ENCODE data around the gene CD164L2. TPM values are rescaled to one million over a fixed set of nuclear protein-coding genes. Genes with fewer than 3 reads are reported as not detected.
"Not testable (repeated sequence)": the region's sequence is repeated elsewhere in the genome, so short reads cannot be mapped to it uniquely, and the experiment has no call there.

The CD164L2 gene
- total RNA-seq, 4 donors from 2014 or later, result not detected

DNA sequence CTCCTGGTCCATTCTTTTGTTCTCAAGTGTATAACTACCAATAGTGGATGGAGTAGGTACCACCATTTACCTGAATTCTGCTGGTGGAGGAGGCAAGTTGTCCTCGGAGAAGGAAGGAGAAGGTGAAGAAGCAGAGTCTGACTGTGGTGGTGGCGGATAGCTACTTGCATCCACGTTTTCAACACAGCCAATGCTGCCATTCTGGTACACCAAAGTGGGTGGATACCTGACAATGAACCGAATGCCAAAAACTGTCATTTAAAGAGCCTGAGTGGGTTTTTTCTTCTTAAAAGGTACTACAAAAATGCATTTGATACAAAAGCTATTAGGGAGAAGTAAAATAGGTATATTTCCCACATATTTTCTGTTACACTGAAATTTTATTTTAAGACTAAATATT lies 29.4 kb upstream of the CD164L2 start:
- TF ChIP-seq, protein P1, sequence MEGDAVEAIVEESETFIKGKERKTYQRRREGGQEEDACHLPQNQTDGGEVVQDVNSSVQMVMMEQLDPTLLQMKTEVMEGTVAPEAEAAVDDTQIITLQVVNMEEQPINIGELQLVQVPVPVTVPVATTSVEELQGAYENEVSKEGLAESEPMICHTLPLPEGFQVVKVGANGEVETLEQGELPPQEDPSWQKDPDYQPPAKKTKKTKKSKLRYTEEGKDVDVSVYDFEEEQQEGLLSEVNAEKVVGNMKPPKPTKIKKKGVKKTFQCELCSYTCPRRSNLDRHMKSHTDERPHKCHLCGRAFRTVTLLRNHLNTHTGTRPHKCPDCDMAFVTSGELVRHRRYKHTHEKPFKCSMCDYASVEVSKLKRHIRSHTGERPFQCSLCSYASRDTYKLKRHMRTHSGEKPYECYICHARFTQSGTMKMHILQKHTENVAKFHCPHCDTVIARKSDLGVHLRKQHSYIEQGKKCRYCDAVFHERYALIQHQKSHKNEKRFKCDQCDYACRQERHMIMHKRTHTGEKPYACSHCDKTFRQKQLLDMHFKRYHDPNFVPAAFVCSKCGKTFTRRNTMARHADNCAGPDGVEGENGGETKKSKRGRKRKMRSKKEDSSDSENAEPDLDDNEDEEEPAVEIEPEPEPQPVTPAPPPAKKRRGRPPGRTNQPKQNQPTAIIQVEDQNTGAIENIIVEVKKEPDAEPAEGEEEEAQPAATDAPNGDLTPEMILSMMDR (IDR thresholded peaks at IDR 0.05), result no peak
- TF ChIP-seq EP300 (IDR thresholded peaks at IDR 0.05), result no peak
- TF ChIP-seq POLR2AphosphoS5 (IDR thresholded peaks at IDR 0.05), result no peak
- no peak for TF ChIP-seq POLR2A (IDR thresholded peaks at IDR 0.05)
- Histone ChIP-seq H3K36me3 (peaks cover 12 to 99% of the 10 kb centered on the region in 2 donors), H3K27me3 (no peaks in the 10 kb centered on the region), H3K9me3 (no peaks in the 10 kb centered on the region), H3K27ac (peak overlapping the region in 1 of 4 donors; percentile 24), H3K4me3 (no peak overlapping the region), H3K4me1 (peaks cover 12 to 33% (median 12%) of the 10 kb centered on the region in 3 donors)
- ATAC-seq, result no peak
- 74% methylated on average over 2 of the region's 4 CpGs; no CpG with 5 or more reads in 1 of the 2 donors for WGBS, 2 donors (ENCODE audit: low coverage in 1 of 2)

- Histone ChIP-seq H3K36me3 (peaks cover 12 to 98% of the 10 kb centered on the region in 2 donors), H3K4me3 (no peak overlapping the region), H3K4me1 (peaks cover 0 to 32% (median 11%) of the 10 kb centered on the region in 3 donors), H3K27me3 (no peaks in the 10 kb centered on the region), H3K9me3 (no peaks in the 10 kb centered on the region), H3K27ac (no peak overlapping the region)
- WGBS, 2 donors (ENCODE audit: low coverage in 1 of 2), result 86 to 89% methylated on average over 1 to 2 of the region's 2 CpGs
- TF ChIP-seq POLR2AphosphoS5 (IDR thresholded peaks at IDR 0.05), result no peak
- TF ChIP-seq, protein P1 (IDR thresholded peaks at IDR 0.05), result no peak
- TF ChIP-seq POLR2A (IDR thresholded peaks at IDR 0.05), result no peak
- no peak for TF ChIP-seq EP300 (IDR thresholded peaks at IDR 0.05)
- ATAC-seq, result no peak
Measured at GRCh38 chr1:27410709-27411108, 27.6 kb upstream of the CD164L2 start.

- H3K36me3 ChIP-seq, result peaks cover 12 to 88% of the 10 kb centered on the region in 2 donors
- TF ChIP-seq POLR2A (IDR thresholded peaks at IDR 0.05), result no peak
Measured at GRCh38 chr1:27409669-27410068, 26.5 kb upstream of the CD164L2 start.

DNA sequence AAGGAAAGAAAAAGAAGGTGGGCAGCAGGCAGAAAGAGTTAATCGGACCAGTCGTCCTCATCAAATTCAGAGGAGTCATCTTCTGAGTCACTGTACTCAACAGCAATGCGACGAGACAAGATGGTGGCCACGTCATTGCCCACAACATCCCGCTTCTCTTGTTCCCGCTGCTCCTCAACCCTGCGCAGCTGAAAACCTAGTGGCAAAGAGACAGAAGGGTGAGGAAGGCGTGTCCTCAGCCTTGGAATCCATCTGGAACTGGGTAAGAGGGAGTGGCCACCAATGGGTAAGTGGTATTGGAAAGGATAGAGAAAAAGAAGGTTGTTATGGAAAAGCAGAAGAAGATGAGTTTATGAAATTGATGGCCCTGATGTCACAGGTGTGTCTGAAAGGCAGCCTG lies 25.0 kb upstream of the CD164L2 start:
- no peaks in the 10 kb centered on the region for H3K27me3 ChIP-seq
- no peak overlapping the region for H3K4me3 ChIP-seq
- 80 to 91% methylated on average over 1 to 9 of the region's 9 CpGs for WGBS, 2 donors (ENCODE audit: low coverage in 1 of 2)
- peaks cover 0 to 49% (median 34%) of the 10 kb centered on the region in 3 donors for H3K4me1 ChIP-seq
- H3K9me3 ChIP-seq, result no peaks in the 10 kb centered on the region
- H3K36me3 ChIP-seq, result peaks cover 9 to 73% of the 10 kb centered on the region in 2 donors
- H3K27ac ChIP-seq, result no peak overlapping the region
- ATAC-seq, result no peak
- TF ChIP-seq EP300 (IDR thresholded peaks at IDR 0.05) (no peak), POLR2A (IDR thresholded peaks at IDR 0.05) (no peak), POLR2AphosphoS5 (IDR thresholded peaks at IDR 0.05) (no peak)
- TF ChIP-seq, protein P1 (IDR thresholded peaks at IDR 0.05), result no peak

More at GRCh38 chr1:27409669-27410068, 26.5 kb upstream of the CD164L2 start:
- WGBS, 2 donors (ENCODE audit: low coverage in 1 of 2), result 92 to 95% methylated on average over 2 to 4 of the region's 11 CpGs
- no peak for ATAC-seq
- Histone ChIP-seq H3K4me3 (no peak overlapping the region), H3K27ac (no peak overlapping the region), H3K4me1 (peaks cover 0 to 39% (median 21%) of the 10 kb centered on the region in 3 donors), H3K27me3 (no peaks in the 10 kb centered on the region), H3K9me3 (no peaks in the 10 kb centered on the region)

- H3K9me3 ChIP-seq, ATAC-seq, H3K4me3 ChIP-seq, H3K27me3 ChIP-seq: not testable (repeated sequence)
- Histone ChIP-seq H3K4me1 (peaks cover 3 to 56% (median 46%) of the 10 kb centered on the region in 3 donors), H3K36me3 (peaks cover 4 to 59% of the 10 kb centered on the region in 2 donors), H3K27ac (peak overlapping the region in 3 of 4 donors; percentile 63 to 85 (median 81))
- WGBS, 2 donors (ENCODE audit: low coverage in 1 of 2), result 100% methylated on average over 1 of the region's 2 CpGs; no CpG with 5 or more reads in 1 of the 2 donors
Measured at GRCh38 chr1:27406791-27407190, 23.7 kb upstream of the CD164L2 start.

DNA sequence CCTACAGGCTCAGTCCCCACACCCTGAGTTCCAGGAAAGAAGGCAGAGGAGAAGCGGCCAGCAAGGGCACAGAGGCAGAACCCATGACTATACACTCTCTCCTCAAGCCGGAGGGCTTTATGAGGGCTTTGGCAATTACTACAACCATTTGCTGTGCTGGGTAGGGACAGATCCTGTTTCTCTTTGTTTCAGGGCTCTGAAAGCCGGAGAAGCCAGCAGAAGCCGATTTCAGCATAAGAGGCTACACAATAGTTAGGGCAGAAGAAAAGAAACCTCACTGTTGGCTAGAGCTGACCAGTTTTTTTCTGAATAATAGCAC lies 23.2 kb upstream of the CD164L2 start:
- no peak overlapping the region for H3K4me3 ChIP-seq
- H3K4me1 ChIP-seq, result peaks cover 3 to 61% (median 46%) of the 10 kb centered on the region in 3 donors
- no peaks in the 10 kb centered on the region for H3K9me3 ChIP-seq
- WGBS, 2 donors (ENCODE audit: low coverage in 1 of 2), result 61% methylated on average over 4 of the region's 4 CpGs; no CpG with 5 or more reads in 1 of the 2 donors
- peak overlapping the region in 3 of 4 donors; percentile 63 to 85 (median 81) for H3K27ac ChIP-seq
- TF ChIP-seq, protein P1 (IDR thresholded peaks at IDR 0.05), result no peak
- TF ChIP-seq EP300 (IDR thresholded peaks at IDR 0.05) (no peak), POLR2A (IDR thresholded peaks at IDR 0.05) (no peak), POLR2AphosphoS5 (IDR thresholded peaks at IDR 0.05) (no peak)
- peaks cover 4 to 54% of the 10 kb centered on the region in 2 donors for H3K36me3 ChIP-seq
- H3K27me3 ChIP-seq, result no peaks in the 10 kb centered on the region
- no peak for ATAC-seq

Measured in gastroesophageal sphincter (tissue), 4 donors.